ENCODE measurements around the gene CLEC9A. TPM values are rescaled to one million over a fixed set of nuclear protein-coding genes. Genes with fewer than 3 reads are reported as not detected.
"Not testable (repeated sequence)": the region's sequence is repeated elsewhere in the genome, so short reads cannot be mapped to it uniquely, and the experiment has no call there.

Gene CLEC9A
- polyA plus RNA-seq, 1 experiment, result not detected

- Histone ChIP-seq H3K4me3 (ENCODE audit: low read depth, low read length) (no peak overlapping the region), H3K27me3 (ENCODE audit: control insufficient read depth, insufficient read depth, low read length) (no peaks in the 10 kb centered on the region), H3K36me3 (ENCODE audit: control insufficient read depth, insufficient read depth, low read length) (no peaks in the 10 kb centered on the region)
- DNase-seq (ENCODE audit: low read depth), result no peak
- ChIA-PET CTCF (interaction anchor here (1.0 to 2.4 kb wide), 2 partner anchors 15 to 107 kb away, joined by 3 to 6 read pairs; partner anchors contain the start of gene CLEC12B), POLR2A (no interaction called here)
- TF ChIP-seq CTCF (IDR thresholded peaks at IDR 0.05; ENCODE audit: insufficient read depth, low read depth, low read length), result no peak
Observed at GRCh38 chr12:10025236-10025635, 5.2 kb upstream of the CLEC9A start.

GRCh38 chr12:10026666-10027065 lies 3.8 kb upstream of the CLEC9A start:
- H3K4me3 ChIP-seq (ENCODE audit: low read depth, low read length); H3K27me3 ChIP-seq (ENCODE audit: control insufficient read depth, insufficient read depth, low read length); H3K36me3 ChIP-seq (ENCODE audit: control insufficient read depth, insufficient read depth, low read length); POLR2A ChIA-PET; DNase-seq (ENCODE audit: low read depth): not testable (repeated sequence)
- CTCF ChIA-PET, result interaction anchor here (1.3 kb wide), 1 partner anchor 128 kb away, joined by 3 read pairs; no protein-coding TSS in a partner anchor

DNA sequence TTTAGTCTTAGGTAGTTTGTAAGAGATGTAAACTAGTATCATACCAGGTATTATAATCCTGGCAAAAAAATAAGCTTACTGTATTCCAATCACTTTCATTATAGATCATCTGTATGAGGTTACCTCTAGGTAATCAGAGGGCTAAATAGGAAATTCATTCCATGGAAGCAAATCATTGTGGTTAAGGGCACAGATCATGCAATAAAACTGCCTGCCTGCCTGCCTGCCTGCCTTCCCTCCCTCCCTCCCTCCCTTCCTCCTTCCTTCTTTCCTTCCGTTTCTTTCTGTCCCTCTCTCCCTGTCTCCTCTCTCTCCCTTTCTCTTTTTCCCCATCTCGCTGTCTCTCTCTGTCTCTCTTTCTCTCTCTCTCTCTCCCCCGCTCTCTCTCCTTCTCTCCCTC lies 3.2 kb upstream of the CLEC9A start:
- Histone ChIP-seq H3K36me3 (ENCODE audit: control insufficient read depth, insufficient read depth, low read length) (no peaks in the 10 kb centered on the region), H3K4me3 (ENCODE audit: low read depth, low read length) (no peak overlapping the region), H3K27me3 (ENCODE audit: control insufficient read depth, insufficient read depth, low read length) (no peaks in the 10 kb centered on the region)
- ChIA-PET CTCF (interaction anchor here (0.6 to 0.7 kb wide), 2 partner anchors 112 to 150 kb away, joined by 3 to 4 read pairs; no protein-coding TSS in a partner anchor), POLR2A (no interaction called here)
- DNase-seq (ENCODE audit: low read depth), result no peak
- no peak for TF ChIP-seq CTCF (IDR thresholded peaks at IDR 0.05; ENCODE audit: insufficient read depth, low read depth, low read length)

DNA sequence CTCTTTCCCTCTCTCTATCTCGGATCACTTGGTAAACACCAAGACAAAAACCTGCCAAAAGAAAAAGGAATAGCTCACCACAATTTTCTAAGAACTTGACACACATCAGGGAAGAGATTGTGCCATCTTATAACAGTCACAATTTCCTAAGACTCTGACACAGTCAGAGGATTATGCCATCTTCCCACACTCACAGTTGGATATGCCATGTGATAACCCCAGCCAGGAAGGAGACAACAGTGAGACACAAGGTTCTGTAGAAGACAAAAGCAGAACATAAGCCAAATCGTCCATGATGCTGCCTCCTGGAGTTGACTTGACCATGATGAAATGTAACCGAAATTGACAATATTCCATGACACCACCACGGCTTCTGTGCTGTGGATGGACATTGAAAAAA lies 2.8 kb upstream of the CLEC9A start:
- TF ChIP-seq CTCF (IDR thresholded peaks at IDR 0.05; ENCODE audit: insufficient read depth, low read depth, low read length), result no peak
- Histone ChIP-seq H3K36me3 (ENCODE audit: control insufficient read depth, insufficient read depth, low read length) (no peaks in the 10 kb centered on the region), H3K27me3 (ENCODE audit: control insufficient read depth, insufficient read depth, low read length) (no peaks in the 10 kb centered on the region), H3K4me3 (ENCODE audit: low read depth, low read length) (no peak overlapping the region)
- POLR2A ChIA-PET, result no interaction called here
- no peak for DNase-seq (ENCODE audit: low read depth)
- CTCF ChIA-PET, result interaction anchor here (0.6 to 0.7 kb wide), 2 partner anchors 112 to 150 kb away, joined by 3 to 4 read pairs; no protein-coding TSS in a partner anchor

DNA sequence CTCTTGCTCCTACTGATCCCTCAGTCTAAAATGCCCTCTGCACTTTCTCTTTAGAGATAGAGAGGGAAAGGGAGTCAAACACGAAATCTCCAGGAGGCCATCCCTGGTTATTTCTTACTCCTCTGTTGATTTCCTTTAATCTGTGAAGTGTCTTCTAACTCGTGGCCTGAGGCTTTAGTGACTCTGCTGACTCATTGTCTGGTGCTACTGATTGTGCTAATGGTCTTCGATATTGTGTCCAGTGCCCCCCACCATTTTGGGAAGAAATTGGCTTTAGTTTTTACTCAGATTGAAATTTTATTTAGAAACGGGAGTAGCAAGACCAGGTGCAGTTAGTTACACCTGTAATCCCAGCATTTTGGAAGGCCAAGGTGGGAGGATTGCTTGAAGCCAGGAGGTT lies 839 bp downstream of the CLEC9A start:
- POLR2A ChIA-PET, result interaction anchor here (0.6 kb wide), 1 partner anchor 333 kb away, joined by 7 read pairs; no protein-coding TSS in a partner anchor
- CTCF ChIA-PET, result interaction anchor here (0.5 to 3.8 kb wide), 4 partner anchors 84 to 121 kb away, joined by 3 to 18 read pairs (median 4); no protein-coding TSS in a partner anchor

More for the DNA sequence above, 839 bp downstream of the CLEC9A start:
- Histone ChIP-seq H3K4me3 (ENCODE audit: low read depth, low read length) (no peak overlapping the region), H3K27me3 (ENCODE audit: control insufficient read depth, insufficient read depth, low read length) (no peaks in the 10 kb centered on the region), H3K36me3 (ENCODE audit: control insufficient read depth, insufficient read depth, low read length) (no peaks in the 10 kb centered on the region)
- no peak for DNase-seq (ENCODE audit: low read depth)
- TF ChIP-seq CTCF (IDR thresholded peaks at IDR 0.05; ENCODE audit: insufficient read depth, low read depth, low read length), result no peak

All from BJ (cell line).